RWPE1 (cell line): ENCODE data around the gene GAB2.

Experiments
- CTCF ChIA-PET: fragments of 350-600 bp; sonication (Branson Sonifier 250); formaldehyde crosslinking; extraction: SDS; loops from one replicate; lab custom pipeline; 2021; lab: Yijun Ruan, JAX
- POLR2A ChIA-PET: fragments of 400-600 bp; formaldehyde crosslinking; extraction: SDS; loops from one replicate; lab custom pipeline; 2020; ENCODE audit warnings: antibody characterized with exemption; ENCODE audit not compliant: low non-redundant PET; lab: Yijun Ruan, JAX
- DNase-seq: peaks from one replicate; pipeline ENCODE4 v3.0.0; 2012; ENCODE audit warnings: low spot score
- H3K27ac ChIP-seq: fragments of 450-650 bp; 2 replicates; pipeline ENCODE4 v1.5.1; 2017
- TF ChIP-seq, protein P1 (sequence below): fragments of 450-650 bp; conservative IDR thresholded peaks from 2 replicates; pipeline ENCODE4 v1.5.1; 2017; ENCODE audit warnings: low read depth, mild to moderate bottlenecking

The GAB2 gene

DNA sequence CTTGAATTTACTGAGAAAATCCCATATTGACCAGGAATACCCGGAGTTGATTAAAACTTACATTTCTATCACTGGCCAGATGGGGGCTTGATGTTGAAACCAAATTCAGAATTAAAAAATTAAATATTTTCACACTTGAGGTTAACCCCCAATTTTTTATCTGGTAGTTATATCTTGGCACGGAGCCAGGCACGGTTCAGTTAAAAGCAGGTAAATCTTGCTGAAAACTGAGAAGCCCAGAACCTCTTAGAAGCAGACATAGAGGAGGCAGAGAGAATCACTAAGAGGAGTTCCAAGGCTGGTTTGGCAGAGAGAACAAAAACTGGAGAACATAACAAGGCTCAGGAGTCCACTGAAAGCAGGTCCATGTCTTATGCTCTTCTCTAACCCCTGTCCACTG lies 151.2 kb downstream of the GAB2 start:
- ChIA-PET CTCF (no interaction called here), POLR2A (no interaction called here)
- DNase-seq = no peak
- TF ChIP-seq, protein P1, sequence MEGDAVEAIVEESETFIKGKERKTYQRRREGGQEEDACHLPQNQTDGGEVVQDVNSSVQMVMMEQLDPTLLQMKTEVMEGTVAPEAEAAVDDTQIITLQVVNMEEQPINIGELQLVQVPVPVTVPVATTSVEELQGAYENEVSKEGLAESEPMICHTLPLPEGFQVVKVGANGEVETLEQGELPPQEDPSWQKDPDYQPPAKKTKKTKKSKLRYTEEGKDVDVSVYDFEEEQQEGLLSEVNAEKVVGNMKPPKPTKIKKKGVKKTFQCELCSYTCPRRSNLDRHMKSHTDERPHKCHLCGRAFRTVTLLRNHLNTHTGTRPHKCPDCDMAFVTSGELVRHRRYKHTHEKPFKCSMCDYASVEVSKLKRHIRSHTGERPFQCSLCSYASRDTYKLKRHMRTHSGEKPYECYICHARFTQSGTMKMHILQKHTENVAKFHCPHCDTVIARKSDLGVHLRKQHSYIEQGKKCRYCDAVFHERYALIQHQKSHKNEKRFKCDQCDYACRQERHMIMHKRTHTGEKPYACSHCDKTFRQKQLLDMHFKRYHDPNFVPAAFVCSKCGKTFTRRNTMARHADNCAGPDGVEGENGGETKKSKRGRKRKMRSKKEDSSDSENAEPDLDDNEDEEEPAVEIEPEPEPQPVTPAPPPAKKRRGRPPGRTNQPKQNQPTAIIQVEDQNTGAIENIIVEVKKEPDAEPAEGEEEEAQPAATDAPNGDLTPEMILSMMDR = no peak
- no peak overlapping the region for H3K27ac ChIP-seq

DNA sequence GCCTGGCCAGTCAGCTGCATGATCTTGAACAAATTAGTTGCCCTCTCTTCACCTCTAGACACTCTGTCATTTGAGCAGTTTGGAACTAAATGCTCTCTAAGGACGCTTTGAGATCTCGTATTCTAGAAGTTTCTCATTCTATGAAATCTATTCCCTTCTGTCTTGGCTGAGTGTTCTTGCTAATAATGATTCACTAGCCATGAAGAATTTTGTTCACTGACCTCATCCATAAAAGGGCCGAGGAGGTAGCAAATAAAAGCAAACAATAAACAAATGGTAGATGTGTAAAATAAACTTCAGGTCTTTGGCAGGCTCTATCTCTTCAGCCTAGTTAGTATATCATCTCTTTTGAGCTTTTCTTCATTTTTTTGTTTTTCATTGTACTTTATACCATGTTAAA lies 152.3 kb downstream of the GAB2 start:
- TF ChIP-seq, protein P1 = no peak
- CTCF ChIA-PET = no interaction called here
- no peak for DNase-seq
- POLR2A ChIA-PET = no interaction called here
- no peak overlapping the region for H3K27ac ChIP-seq

DNA sequence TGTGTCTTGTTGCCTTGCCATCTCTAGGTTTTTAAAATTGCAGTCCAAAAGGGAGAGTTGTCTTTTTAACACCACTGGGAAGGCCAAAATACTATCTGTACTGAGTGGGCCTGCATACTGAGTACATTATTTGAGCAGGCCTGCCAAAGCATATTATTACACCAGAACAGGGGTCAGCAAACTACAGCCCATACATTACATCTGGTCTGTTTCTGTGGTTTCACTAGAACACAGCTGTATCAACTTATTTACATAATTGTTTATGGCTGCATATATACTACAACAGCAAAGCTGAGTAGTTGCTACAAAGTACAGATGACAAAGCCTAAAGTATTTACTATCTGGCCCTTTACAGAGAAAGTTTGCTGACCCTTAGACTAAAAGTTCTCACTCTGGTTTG lies 154.9 kb downstream of the GAB2 start:
- POLR2A ChIA-PET = no interaction called here
- TF ChIP-seq, protein P1 = no peak
- H3K27ac ChIP-seq = no peak overlapping the region
- CTCF ChIA-PET = no interaction called here
- DNase-seq = no peak

DNA sequence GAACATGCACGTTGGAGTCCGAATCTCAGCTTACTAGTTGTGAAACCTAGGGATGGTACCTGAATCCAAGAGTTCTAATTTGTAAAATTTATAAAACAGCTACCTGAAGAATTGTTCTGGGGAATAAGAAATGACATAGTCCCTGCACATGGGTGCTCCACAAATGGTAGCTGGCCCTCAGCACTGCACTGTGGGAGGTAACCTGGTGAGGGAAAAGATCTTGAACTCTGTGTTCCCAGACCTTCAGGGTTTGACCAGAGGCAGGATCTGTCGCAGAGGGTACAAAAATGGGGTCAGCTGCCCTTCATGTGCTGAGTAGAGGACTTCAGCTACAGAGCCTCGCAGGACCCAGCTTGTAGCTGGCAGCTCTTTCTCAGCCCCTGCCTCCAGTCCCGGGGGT lies 155.4 kb downstream of the GAB2 start:
- POLR2A ChIA-PET = no interaction called here
- CTCF ChIA-PET = interaction anchor here (0.6 kb wide), 1 partner anchor 43 kb away, joined by 3 read pairs; no protein-coding TSS in a partner anchor

DNA sequence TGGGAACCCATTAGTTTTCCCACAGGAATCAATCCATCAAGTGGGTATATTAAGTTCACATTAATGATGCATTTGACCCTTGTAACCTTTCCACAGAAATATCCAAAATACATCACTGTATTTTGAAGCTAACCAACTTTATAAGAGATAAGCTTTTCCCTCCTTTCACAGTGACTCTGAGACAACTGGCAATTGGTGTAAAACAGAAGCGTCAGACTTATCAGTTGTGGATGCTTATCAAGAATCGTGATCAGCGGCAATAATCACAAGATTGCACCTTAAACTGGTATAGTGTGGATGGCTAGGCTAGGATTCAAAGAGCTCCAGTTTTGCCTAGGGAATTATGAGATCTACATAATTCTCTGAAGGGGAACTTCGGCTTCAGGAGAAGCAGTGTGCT lies 155.8 kb downstream of the GAB2 start:
- ChIA-PET CTCF (interaction anchor here (0.6 kb wide), 1 partner anchor 43 kb away, joined by 3 read pairs; no protein-coding TSS in a partner anchor), POLR2A (no interaction called here)
- DNase-seq = no peak
- no peak overlapping the region for H3K27ac ChIP-seq
- TF ChIP-seq, protein P1 = no peak

More for the DNA sequence above, 155.4 kb downstream of the GAB2 start:
- DNase-seq = no peak
- TF ChIP-seq, protein P1 = no peak
- H3K27ac ChIP-seq = no peak overlapping the region

DNA sequence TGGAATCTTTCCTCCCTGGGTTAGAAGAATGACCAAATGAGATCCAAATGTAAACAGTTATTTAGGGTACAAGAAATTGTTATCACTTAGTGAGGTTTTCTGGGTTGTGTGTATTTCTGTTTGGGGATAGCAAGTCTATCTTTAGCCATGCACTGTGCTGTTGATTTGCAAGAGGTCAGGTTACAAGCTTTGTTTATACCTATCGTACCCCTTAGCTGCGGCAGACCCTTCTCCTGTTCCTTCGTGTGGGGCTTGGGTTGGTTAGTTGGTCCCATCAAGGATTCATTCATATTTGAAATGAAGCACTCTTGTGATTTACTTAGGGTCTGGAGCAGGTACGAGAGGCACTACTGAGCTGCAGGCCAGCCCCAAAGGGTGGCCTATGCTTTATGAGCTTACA lies 156.3 kb downstream of the GAB2 start:
- no peak overlapping the region for H3K27ac ChIP-seq
- TF ChIP-seq, protein P1 = no peak
- DNase-seq = no peak
- CTCF ChIA-PET = no interaction called here
- POLR2A ChIA-PET = no interaction called here
